ENCODE measurements around the gene EIF4H.

EIF4H gene

DNA sequence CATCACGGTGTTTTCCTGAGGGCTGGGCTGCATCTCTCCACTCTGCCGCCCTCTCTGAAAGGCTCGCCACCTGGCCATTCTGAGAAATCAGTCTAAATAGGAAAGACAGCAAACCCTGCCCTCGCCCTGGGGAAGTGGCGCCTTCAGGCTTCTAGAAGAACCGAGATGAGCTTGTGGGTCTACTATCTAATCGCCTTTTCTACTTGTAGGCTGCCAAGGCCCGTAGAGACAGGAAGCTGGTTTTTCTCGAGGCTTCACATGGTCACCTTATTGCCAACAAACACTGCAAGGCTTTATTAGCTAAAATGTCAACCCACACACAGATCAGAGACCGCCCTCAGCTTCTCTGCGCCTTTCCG, 57.1 kb downstream of the EIF4H start:
- Histone ChIP-seq H3F3A (ENCODE audit: control insufficient read depth, insufficient read depth) (peaks cover 63% of the 10 kb centered on the region), H3K9me3 (ENCODE audit: control insufficient read depth, insufficient read depth, low read length) (no peaks in the 10 kb centered on the region), H3K4me2 (ENCODE audit: low read length) (peak overlapping the region; percentile 46), H3K4me3 (ENCODE audit: low read length) (peak overlapping the region; percentile 21), H4K20me1 (ENCODE audit: control insufficient read depth, insufficient read depth, low read depth, low read length) (peaks cover 8% of the 10 kb centered on the region; the same call in 1 of the 2 replicates), H3K27ac (ENCODE audit: low read depth, low read length) (peak overlapping the region; percentile 83), H3K79me2 (ENCODE audit: control insufficient read depth, low read length) (peaks cover 24% of the 10 kb centered on the region), H3K9me2 (replicated peaks; ENCODE audit: control insufficient read depth, low read length) (no peaks in the 10 kb centered on the region), H3K36me3 (ENCODE audit: control insufficient read depth, low read length) (peaks cover 88% of the 10 kb centered on the region), H3K4me1 (ENCODE audit: control insufficient read depth, low read length) (peaks cover 76% of the 10 kb centered on the region), H3K27me3 (ENCODE audit: control insufficient read depth, low read length) (no peaks in the 10 kb centered on the region)
- TF ChIP-seq EZH2phosphoT487 (IDR thresholded peaks at IDR 0.05; ENCODE audit: borderline replicate concordance, low read length): no peak
- TF ChIP-seq, protein P1, sequence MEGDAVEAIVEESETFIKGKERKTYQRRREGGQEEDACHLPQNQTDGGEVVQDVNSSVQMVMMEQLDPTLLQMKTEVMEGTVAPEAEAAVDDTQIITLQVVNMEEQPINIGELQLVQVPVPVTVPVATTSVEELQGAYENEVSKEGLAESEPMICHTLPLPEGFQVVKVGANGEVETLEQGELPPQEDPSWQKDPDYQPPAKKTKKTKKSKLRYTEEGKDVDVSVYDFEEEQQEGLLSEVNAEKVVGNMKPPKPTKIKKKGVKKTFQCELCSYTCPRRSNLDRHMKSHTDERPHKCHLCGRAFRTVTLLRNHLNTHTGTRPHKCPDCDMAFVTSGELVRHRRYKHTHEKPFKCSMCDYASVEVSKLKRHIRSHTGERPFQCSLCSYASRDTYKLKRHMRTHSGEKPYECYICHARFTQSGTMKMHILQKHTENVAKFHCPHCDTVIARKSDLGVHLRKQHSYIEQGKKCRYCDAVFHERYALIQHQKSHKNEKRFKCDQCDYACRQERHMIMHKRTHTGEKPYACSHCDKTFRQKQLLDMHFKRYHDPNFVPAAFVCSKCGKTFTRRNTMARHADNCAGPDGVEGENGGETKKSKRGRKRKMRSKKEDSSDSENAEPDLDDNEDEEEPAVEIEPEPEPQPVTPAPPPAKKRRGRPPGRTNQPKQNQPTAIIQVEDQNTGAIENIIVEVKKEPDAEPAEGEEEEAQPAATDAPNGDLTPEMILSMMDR (IDR thresholded peaks at IDR 0.05; ENCODE audit: low read depth, low read length, poor library complexity, severe bottlenecking): no peak

DNA sequence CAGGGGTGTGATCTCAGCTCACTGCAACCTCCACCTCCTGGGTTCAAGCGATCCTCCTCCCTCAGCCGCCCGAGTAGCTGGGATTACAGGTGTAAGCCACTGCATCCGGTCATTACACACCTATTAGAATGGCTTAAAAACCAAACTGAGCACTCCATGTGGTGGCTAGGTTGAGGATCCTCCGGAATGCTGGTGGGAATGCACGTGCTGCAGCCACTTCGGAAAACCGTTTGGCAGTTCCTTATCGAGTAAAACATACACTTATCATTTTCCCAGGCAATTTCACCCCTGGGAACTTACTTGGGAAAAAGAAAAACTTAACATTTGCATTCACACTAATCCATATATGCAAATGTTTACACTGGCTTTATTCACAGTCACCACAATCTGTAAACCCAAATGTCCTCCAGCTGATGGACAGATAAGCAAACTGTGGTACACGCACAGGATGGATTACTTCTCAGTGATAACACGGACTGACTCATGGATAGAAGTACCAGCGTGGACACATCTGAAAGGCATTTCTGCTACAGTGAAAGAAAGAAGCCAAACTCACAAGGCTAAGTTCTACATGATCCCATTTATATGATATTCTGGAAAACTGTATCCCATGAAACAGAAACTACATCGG, 59.6 kb downstream of the EIF4H start:
- peak overlapping the region; percentile 43 for H3K27ac ChIP-seq (ENCODE audit: low read depth, low read length)
- peaks cover 85% of the 10 kb centered on the region for H3K4me1 ChIP-seq (ENCODE audit: control insufficient read depth, low read length)
- no peaks in the 10 kb centered on the region for H3K27me3 ChIP-seq (ENCODE audit: control insufficient read depth, low read length)
- no peaks in the 10 kb centered on the region for H3K9me3 ChIP-seq (ENCODE audit: control insufficient read depth, insufficient read depth, low read length)
- H3K4me3 ChIP-seq (ENCODE audit: low read length): no peak overlapping the region
- H4K20me1 ChIP-seq (ENCODE audit: control insufficient read depth, insufficient read depth, low read depth, low read length): peaks cover 8% of the 10 kb centered on the region; the same call in 1 of the 2 replicates
- TF ChIP-seq, protein P1 (IDR thresholded peaks at IDR 0.05; ENCODE audit: low read depth, low read length, poor library complexity, severe bottlenecking): no peak
- no peak for TF ChIP-seq EZH2phosphoT487 (IDR thresholded peaks at IDR 0.05; ENCODE audit: borderline replicate concordance, low read length)
- H3K9me2 ChIP-seq (replicated peaks; ENCODE audit: control insufficient read depth, low read length): no peaks in the 10 kb centered on the region
- H3K4me2 ChIP-seq (ENCODE audit: low read length): peak overlapping the region; percentile 16; the same call in 1 of the 2 replicates
- H3K36me3 ChIP-seq (ENCODE audit: control insufficient read depth, low read length): peaks cover 99% of the 10 kb centered on the region
- peaks cover 28% of the 10 kb centered on the region for H3K79me2 ChIP-seq (ENCODE audit: control insufficient read depth, low read length)
- H3F3A ChIP-seq (ENCODE audit: control insufficient read depth, insufficient read depth): peaks cover 58% of the 10 kb centered on the region

DNA sequence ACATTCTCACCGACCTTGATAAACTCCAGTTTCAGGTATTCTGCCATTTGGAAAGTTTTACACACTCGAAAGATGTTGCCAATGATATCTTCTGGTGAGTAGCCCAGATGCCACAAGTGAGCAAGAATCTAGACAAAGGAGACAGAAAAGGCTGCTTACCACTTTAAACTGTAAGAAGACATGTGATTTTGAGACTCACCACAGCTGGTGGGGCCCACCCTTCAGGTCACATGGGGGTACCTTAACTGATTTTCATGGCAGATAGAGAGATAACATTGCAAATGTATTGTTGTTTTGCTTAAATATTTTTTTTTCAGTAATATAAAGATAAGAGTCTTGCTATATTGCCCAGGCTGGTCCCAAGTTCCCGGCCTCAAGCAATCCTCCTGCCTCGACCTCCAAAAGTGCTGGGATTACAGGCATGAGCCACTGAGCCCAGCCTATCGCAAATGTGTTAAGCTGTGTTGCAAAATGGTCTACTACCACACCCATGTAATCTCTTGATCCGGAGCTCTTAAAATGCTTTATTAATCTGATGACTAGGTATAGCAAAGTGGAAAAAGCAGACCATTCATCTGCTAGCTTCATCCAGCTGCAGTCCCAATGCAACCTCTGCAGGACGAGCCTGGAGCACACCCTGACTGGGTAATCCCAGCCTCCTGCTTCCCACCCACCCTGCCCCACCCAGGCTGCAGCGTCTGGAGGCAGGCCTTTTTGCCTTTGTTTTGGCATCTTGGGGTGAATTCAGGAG, 61.5 kb downstream of the EIF4H start:
- no peak overlapping the region for H3K4me2 ChIP-seq (ENCODE audit: low read length)
- H3K4me1 ChIP-seq (ENCODE audit: control insufficient read depth, low read length): peaks cover 72% of the 10 kb centered on the region
- peaks cover 37% of the 10 kb centered on the region for H3K79me2 ChIP-seq (ENCODE audit: control insufficient read depth, low read length)
- H3K36me3 ChIP-seq (ENCODE audit: control insufficient read depth, low read length): peaks cover 99% of the 10 kb centered on the region
- no peak for TF ChIP-seq EZH2phosphoT487 (IDR thresholded peaks at IDR 0.05; ENCODE audit: borderline replicate concordance, low read length)
- TF ChIP-seq, protein P1 (IDR thresholded peaks at IDR 0.05; ENCODE audit: low read depth, low read length, poor library complexity, severe bottlenecking): no peak
- no peaks in the 10 kb centered on the region for H3K9me3 ChIP-seq (ENCODE audit: control insufficient read depth, insufficient read depth, low read length)
- peaks cover 14% of the 10 kb centered on the region; the same call in 1 of the 2 replicates for H4K20me1 ChIP-seq (ENCODE audit: control insufficient read depth, insufficient read depth, low read depth, low read length)
- H3K27me3 ChIP-seq (ENCODE audit: control insufficient read depth, low read length): no peaks in the 10 kb centered on the region
- peaks cover 44% of the 10 kb centered on the region for H3F3A ChIP-seq (ENCODE audit: control insufficient read depth, insufficient read depth)
- no peak overlapping the region for H3K4me3 ChIP-seq (ENCODE audit: low read length)
- peak overlapping the region; percentile 17; the same call in 1 of the 2 replicates for H3K27ac ChIP-seq (ENCODE audit: low read depth, low read length)
- H3K9me2 ChIP-seq (replicated peaks; ENCODE audit: control insufficient read depth, low read length): no peaks in the 10 kb centered on the region

Data from DOHH2 (cell line).